WI38 (cell line): ENCODE data around the gene GALNT12.

Experiments
- H3K4me3 ChIP-seq: 2 replicates; pipeline ENCODE4 v1.5.1; 2011; ENCODE audit warnings: low read depth, mild to moderate bottlenecking, control low read depth, low read length
- CTCF ChIP-seq: IDR thresholded peaks from 2 replicates; pipeline ENCODE4 v1.5.1; 2012; ENCODE audit warnings: low read depth, mild to moderate bottlenecking, control low read depth, low read length

GALNT12 gene

DNA sequence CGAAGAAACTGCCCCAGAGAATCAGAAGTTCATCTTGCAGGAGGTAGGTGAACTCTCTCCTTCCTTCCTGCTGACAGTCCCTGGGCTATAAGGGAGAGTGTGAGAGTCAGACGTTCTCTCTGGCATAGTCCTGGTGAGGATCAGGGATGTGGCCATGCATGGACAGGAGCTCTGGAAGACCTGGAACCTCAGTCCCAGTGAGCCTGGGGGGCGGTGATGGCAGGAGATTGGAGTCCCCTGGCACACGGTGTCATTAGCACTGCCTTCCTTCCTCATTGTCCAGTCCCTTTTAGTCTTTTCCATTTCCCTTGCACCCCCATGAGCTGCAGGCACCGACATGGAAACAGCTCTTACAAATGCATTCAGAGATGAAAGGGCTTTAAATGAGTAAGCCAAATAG lies 38.6 kb downstream of the GALNT12 start:
- TF ChIP-seq CTCF: no peak
- H3K4me3 ChIP-seq: no peak overlapping the region

DNA sequence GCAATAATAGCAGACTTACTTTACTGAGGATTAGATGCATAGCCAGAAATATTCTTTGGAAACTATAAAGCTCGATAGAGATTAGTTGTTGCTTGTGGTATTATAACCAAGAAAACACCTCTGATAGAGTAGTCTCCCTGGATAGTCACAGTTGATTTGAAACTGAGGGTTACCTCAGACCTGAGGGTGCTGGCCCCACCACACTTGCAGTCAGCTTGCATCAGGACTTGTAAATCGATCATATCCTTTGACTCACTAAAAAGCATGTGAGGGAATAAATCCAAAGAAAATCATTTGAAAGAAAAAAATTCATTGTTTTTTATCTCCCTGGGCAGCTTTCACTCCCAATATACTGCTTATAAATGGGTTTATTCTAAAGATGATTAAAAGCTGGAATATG lies 39.4 kb downstream of the GALNT12 start:
- no peak overlapping the region for H3K4me3 ChIP-seq
- no peak for TF ChIP-seq CTCF

DNA sequence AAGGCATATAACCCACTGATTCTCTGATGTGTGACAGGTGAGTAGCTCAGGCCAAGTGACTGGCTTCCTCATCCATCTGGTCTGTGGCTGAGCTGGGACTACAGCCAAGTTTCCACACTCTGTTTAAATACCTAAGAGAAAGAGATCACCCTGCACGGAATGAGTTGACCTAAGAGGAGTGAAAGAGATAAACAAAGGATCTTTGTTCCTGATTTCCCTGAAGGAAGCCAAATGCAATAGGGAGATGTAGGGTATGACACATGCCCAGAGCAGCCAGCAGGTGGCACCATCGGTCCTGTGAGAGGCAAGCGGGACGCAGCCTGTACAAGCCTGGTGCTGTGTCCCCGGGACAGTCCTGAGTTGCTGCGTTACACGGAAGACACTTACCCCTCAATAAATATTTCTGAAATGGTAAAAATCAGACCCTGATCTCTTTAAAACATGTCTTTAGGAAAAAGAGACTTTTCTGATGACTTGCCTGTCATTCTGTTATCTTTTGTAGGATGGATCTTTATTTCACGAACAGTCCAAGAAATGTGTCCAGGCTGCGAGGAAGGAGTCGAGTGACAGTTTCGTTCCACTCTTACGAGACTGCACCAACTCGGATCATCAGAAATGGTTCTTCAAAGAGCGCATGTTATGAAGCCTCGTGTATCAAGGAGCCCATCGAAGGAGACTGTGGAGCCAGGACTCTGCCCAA lies 41.1 kb downstream of the GALNT12 start:
- H3K4me3 ChIP-seq: peak overlapping the region; percentile 42
- peak; percentile 89 for TF ChIP-seq CTCF

- no peak for TF ChIP-seq CTCF
- no peak overlapping the region for H3K4me3 ChIP-seq
These were observed 42.1 kb downstream of the GALNT12 start for GRCh38 chr9:98849563-98849962.

DNA sequence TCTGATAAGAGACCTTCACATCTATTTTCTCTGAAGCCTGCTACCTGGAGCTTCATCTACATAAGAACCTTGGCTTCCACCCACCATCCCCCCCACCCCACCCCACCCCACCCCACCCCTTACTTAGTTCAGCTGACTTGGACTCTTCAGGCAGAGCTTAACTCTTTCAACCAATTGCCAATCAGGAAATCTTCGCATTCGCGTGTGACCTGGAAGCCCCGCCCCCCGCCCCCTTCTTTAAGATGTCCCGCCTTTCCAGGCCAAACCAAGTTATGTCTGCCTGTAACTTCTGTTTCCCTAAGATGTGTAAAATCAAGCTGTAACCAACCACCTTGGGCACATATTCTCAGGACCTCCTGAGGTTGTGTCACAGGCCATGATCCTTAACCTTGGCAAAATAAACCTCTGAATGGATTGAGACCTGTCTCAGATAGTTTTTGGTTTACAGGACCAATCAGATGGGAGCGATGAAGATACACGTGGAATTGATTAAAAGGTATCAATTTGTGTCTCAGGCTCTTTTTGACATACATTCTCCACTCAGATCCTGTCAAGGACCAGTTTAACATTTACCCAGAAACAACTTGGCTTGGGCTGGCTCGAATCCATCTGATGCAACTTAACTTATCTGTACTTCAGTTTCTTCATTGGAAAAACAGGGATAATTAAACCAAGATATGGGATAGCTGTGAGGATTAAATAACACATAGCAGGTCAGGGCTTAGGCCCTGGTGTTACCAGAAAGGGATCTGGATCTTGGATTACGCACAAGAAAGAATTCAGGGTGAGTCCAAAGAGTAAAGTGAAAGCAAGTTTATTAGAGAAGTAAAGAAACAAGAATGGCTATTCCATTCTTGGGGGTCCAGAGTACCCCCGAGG lies 43.6 kb downstream of the GALNT12 start:
- no peak overlapping the region for H3K4me3 ChIP-seq
- no peak for TF ChIP-seq CTCF

DNA sequence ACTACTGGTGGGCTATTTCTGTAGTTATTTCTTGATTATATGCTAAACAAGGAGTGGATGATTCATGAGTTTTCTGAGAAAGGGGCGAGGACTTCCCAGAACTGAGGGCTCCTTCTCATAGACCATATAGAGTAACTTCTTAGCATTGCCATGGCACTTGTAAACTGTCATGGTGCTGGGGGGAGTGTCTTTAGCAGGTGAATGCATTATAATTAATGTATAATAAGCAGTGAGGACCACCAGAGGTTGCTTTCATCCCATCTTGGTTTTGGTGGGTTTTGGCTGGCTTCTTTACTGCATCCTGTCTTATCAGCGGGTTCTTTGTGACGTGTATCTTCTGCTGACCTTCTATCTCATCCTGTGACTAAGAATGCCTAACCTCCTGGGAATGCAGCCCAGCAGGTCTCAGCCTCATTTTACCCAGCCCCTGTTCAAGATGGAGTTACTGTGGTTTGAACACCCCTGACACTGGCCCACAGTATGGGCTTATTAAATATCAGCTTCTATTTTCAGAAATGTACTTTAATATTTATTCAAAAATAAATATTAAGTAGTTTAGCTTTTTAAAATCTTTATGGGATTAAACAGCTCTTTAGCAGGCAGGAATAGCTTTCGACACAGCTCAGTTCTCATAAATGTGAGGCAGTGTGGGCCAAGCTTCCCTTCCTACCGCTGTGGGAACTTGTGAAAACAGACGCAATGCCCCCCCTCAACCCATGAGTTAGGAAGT lies 44.4 kb downstream of the GALNT12 start:
- no peak overlapping the region for H3K4me3 ChIP-seq
- no peak for TF ChIP-seq CTCF

DNA sequence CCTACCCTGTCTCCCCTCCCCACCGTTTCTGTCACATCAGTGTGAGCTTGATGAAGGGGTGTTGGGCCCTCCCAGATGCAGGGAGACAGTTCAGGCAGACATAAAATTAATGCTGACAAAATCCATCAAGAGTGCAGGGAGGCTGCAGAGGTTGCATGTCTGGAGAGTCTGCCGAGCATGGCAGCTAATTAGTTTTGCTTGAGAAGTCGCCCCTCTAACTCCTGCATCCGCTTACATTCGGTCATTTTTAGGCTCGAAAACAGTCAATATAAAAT lies 44.9 kb downstream of the GALNT12 start:
- TF ChIP-seq CTCF: no peak
- H3K4me3 ChIP-seq: no peak overlapping the region
